GM12878 (cell line): ENCODE data around the gene CWF19L2. TPM values are rescaled to one million over a fixed set of nuclear protein-coding genes. Genes with fewer than 3 reads are reported as not detected.

Experiments
- ASH2L ChIP-seq: fragments of 300-600, 200-600 bp; sonication (generic); IDR thresholded peaks from 2 replicates; pipeline ENCODE4 v1.6.1; 2017; ENCODE audit warnings: low read depth, mild to moderate bottlenecking, borderline replicate concordance
- CBX3 ChIP-seq: fragments of 200-600 bp; sonication (generic); IDR thresholded peaks from 2 replicates; pipeline ENCODE4 v1.6.1; 2016; ENCODE audit warnings: low read depth, borderline replicate concordance
- ZNF207 ChIP-seq: fragments of 450-650 bp; IDR thresholded peaks from 2 replicates; pipeline ENCODE4 v1.6.1; 2014; ENCODE audit warnings: antibody characterized with exemption, mild to moderate bottlenecking, borderline replicate concordance
- ZNF687 ChIP-seq: fragments of 450-650 bp; IDR thresholded peaks from 2 replicates; pipeline ENCODE4 v1.6.1; 2017; ENCODE audit warnings: mild to moderate bottlenecking, moderate library complexity
- polyA plus RNA-seq, 11 experiments: library from polyadenylated mRNA; depleted of rRNA in 4 of 11; unstranded in 6 of 11; stranded (reverse) in 5 of 11; fragments of >200 nt; fragmentation: Nextera tagmentation in 4 of 11; fragmentation: Illumina TruSeq in 1 of 11; extraction: Ambion mirVana in 4 of 11; extraction: Trizol in 1 of 11; gene quantifications; 1 replicate in 1 of 11; 2 replicates in 10 of 11; pipeline versions ENCODE4 v1.2.1 to v1.2.3, GENCODE V29; 2011 to 2016; ENCODE audit warnings: inconsistent platforms in 2 of 11, missing spikeins in 2 of 11, low read depth in 1 of 11
- total RNA-seq, 4 experiments: library from RNA; depleted of rRNA in 3 of 4; stranded (reverse); fragments of >200 nt in 3 of 4; fragmentation: Illumina TruSeq in 1 of 4; extraction: Trizol in 1 of 4; gene quantifications; 2 replicates each; pipeline versions ENCODE4 v1.2.1 to v1.2.3, GENCODE V29; 2013 to 2021
- TF ChIP-seq, protein P1 (sequence below): fragments of 450-650 bp; IDR thresholded peaks from 2 replicates; pipeline ENCODE4 v1.6.1; 2016; ENCODE audit warnings: mild to moderate bottlenecking, moderate library complexity, borderline replicate concordance

Gene CWF19L2
- total and polyA plus RNA-seq, 10 of the 15 experiments (the other 5 are each of a cell fraction or from before 2014, with no cell fraction given): 4.5 to 18.8 (median 7.2) TPM

DNA sequence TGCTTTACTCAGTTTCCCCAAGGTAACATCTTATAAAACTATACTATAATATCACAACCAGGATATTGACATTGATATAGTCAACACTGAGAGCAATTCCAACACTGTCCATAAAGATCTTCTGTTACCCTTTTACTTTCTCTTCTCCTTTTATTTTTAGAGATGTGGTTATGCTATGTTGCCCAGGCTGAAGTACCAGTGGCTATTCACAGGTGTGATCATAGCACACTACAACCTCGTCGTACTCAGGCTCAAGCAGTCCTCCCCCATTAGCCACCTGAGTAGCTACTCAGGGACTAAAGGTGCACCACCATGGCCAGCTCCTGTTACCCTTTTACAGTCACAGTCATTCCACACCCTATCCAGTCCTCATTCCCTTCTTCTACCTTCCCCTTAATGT is 119.7 kb downstream of the CWF19L2 start (continued):
- TF ChIP-seq, protein P1, sequence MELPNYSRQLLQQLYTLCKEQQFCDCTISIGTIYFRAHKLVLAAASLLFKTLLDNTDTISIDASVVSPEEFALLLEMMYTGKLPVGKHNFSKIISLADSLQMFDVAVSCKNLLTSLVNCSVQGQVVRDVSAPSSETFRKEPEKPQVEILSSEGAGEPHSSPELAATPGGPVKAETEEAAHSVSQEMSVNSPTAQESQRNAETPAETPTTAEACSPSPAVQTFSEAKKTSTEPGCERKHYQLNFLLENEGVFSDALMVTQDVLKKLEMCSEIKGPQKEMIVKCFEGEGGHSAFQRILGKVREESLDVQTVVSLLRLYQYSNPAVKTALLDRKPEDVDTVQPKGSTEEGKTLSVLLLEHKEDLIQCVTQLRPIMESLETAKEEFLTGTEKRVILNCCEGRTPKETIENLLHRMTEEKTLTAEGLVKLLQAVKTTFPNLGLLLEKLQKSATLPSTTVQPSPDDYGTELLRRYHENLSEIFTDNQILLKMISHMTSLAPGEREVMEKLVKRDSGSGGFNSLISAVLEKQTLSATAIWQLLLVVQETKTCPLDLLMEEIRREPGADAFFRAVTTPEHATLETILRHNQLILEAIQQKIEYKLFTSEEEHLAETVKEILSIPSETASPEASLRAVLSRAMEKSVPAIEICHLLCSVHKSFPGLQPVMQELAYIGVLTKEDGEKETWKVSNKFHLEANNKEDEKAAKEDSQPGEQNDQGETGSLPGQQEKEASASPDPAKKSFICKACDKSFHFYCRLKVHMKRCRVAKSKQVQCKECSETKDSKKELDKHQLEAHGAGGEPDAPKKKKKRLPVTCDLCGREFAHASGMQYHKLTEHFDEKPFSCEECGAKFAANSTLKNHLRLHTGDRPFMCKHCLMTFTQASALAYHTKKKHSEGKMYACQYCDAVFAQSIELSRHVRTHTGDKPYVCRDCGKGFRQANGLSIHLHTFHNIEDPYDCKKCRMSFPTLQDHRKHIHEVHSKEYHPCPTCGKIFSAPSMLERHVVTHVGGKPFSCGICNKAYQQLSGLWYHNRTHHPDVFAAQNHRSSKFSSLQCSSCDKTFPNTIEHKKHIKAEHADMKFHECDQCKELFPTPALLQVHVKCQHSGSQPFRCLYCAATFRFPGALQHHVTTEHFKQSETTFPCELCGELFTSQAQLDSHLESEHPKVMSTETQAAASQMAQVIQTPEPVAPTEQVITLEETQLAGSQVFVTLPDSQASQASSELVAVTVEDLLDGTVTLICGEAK: no peak
- TF ChIP-seq ZNF207: no peak
- no peak for TF ChIP-seq ASH2L
- no peak for TF ChIP-seq CBX3
- TF ChIP-seq ZNF687: no peak
